GM18867 (cell line): ENCODE measurements around the gene KCTD16.

ENCODE experiments used
- ATAC-seq: cut with Tn5 transposase; IDR thresholded peaks from one replicate; pipeline ENCODE4 v1.9.1; 2021; ENCODE audit warnings: mild to moderate bottlenecking, moderate library complexity; ENCODE audit not compliant: unreplicated experiment

Gene KCTD16

GRCh38 chr5:144206141-144206540, 35.5 kb downstream of the KCTD16 start:
- ATAC-seq = no peak

- no peak for ATAC-seq
Measured at GRCh38 chr5:144207875-144208444, 37.3 kb downstream of the KCTD16 start.

DNA sequence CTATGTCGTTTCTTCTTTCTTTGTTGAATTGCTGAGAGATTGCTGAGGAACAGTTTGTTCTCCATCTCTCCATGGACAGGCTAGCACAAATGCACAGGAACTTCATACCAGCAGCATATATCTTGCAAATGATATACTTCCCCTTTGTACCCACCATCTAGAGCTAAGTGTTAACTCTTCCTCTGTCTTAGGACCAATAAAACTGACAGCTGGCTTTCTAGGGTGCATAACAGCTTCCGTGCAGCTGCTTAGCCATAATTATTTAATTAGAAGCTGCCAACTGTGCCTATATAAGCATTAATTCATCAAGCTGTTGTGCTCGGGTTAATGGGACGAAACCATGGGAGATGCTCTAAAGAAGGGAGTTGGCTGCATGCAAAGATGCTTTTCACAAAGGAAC, 38.7 kb downstream of the KCTD16 start:
- ATAC-seq = no peak

GRCh38 chr5:144210655-144211054, 40.0 kb downstream of the KCTD16 start:
- no peak for ATAC-seq

GRCh38 chr5:144219869-144220268, 49.2 kb downstream of the KCTD16 start:
- no peak for ATAC-seq

DNA sequence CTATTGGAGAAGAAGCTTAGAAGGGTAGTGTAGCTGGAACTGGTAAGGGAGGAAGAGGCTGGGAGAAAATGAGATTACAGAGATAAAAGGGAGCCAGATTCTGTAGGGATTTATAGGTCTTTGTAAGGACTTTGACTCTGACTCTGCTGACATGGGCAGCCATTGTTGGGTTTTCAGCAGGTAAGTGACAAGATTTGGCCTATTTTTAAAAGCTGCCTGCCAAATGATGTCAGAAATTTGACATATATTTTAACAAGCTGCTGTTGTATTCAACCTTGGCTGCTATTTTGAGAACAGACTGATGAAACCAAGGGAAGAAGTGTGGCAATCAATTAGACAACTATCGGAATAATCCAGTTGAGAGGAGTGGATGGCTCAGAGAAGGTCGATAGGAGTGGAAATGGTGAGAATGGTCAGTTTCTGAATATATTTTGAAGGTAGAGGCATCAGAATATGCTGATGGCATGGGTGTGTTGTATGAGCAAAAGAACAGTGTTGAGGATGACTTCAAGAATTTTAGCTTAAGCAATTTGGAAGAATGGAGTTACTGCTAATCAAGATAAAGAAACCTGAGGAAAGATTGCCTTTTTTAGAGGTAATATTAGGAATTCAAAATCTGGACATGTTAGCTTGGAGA, 56.8 kb downstream of the KCTD16 start:
- no peak for ATAC-seq

- no peak for ATAC-seq
Measured at GRCh38 chr5:144230806-144231205, 60.1 kb downstream of the KCTD16 start.

- ATAC-seq = no peak
Measured at GRCh38 chr5:144232285-144232684, 61.6 kb downstream of the KCTD16 start.

- no peak for ATAC-seq
Measured at GRCh38 chr5:144236499-144236898, 65.8 kb downstream of the KCTD16 start.

DNA sequence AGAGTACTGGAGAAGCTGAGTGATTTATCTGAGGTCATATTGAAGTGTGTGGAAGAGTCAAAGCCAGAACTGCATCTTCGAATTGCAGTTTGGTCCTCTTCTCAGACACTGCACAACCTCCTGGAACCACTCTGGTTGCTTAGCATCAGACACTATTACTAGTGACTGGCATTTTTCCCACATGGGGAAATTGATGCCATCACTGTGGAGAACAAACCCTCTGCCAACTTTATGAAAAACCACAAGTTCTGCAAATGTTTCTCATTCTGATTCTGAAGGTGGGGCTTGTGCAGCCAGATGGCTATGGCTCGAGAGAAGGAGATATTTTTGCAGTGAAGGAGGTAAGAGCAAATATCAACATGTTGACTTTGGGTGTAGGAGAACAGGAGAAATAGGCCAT, 67.2 kb downstream of the KCTD16 start:
- no peak for ATAC-seq

GRCh38 chr5:144247131-144247530, 76.5 kb downstream of the KCTD16 start:
- ATAC-seq = no peak

- no peak for ATAC-seq
Measured at GRCh38 chr5:144248015-144248414, 77.3 kb downstream of the KCTD16 start.

DNA sequence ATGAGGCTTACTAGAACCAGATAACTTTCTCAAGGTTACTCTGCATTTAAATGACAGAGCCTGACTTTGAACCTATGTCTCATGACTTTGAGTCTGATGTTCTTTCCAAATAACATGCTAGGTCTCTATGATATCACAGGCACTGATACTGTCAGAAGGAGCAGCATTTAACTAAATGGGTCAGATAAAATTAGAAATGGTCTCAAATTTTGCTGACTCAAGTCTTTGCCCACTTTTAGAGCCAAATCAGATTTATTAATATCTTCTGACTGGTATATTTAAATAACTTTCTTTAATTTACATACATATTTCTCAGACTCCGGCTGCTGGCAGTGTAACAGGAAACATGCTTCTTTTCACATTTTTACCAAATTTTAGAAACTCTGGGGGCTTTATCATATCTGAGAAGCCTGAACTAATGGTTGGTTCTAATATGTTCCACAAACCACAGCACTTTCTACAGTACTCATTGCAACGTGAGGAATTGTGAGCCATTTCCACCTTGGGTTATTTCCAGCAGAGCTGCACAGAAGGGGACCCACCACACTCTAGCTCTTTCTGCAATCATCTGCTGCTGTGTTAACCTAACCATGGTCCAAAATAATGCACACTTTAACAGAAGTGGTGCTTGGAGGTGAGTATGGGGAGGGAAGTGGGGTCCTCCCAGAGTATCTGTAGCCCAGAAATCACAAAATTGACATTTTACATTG, 79.2 kb downstream of the KCTD16 start:
- ATAC-seq = no peak

- ATAC-seq = no peak
Measured at GRCh38 chr5:144254552-144254951, 83.9 kb downstream of the KCTD16 start.

DNA sequence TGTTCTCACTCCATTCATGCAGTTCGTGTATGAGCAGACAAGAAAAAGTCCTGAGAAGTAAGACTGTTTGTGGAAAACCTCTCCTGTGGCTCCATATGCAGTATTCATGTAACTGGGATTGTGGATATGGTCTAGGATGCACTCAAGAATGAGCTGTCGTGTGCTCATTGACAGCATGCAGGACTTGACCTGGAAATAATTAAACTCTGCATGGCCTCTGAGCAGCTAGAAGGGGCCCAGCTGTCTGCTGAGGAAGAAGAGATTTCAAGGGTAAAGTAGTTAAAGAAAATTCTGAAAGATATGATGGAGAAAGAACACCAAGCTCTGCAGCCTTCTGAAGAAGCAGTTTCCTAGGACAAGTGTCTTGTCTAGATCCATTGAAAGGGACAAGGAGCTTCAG, 89.4 kb downstream of the KCTD16 start:
- ATAC-seq = no peak

DNA sequence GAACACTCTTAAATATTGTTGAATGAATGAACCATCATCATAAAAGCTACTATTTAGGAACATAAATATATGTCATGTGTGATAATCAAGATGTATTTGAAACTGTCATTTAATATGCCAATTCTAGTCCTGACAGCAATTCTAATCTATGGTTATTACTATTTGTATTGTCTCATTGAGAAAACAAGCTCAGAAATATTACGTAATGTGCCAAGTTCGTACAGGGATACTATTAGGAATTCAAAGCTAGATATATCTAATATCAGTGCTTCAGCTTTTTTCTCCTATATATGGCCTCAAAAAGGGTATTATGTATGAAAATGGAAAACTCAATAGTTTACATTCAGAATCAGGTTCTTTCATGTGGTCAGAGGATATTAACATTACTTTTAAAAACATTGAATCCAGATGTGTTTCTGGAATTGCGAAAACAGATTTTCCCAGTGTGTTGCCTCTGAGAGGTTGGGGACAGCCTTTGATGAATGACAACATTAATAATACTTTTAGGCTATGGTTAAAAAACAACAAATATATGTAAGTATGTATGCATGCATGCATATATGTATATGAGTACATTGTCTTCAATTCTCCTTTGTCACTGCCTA, 95.1 kb downstream of the KCTD16 start:
- no peak for ATAC-seq

- ATAC-seq = no peak
Measured at GRCh38 chr5:144267961-144268513, 97.4 kb downstream of the KCTD16 start.

GRCh38 chr5:144273232-144274027, 102.8 kb downstream of the KCTD16 start:
- ATAC-seq = peak; percentile 50

DNA sequence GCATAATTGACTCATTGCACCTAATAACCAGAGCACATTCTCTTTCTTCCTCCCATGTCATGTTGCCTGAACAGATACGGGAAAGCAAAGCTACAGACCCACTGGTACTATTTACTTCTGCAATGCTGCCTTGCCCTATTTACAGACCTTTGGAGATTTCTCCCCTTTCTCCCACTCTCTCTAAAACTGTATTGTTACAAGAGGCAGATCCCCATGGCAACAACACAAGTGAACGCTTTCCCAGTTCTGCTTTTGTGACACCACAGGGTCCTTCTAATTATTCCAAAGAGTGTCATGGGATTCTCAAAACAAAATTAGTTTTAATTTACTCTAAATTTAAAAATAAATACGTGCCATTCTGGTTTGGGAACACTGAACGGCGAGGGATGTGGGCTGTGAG, 104.7 kb downstream of the KCTD16 start:
- ATAC-seq = no peak

- ATAC-seq = no peak
Measured at GRCh38 chr5:144276034-144276822, 105.6 kb downstream of the KCTD16 start.
